H9 (cell line): ENCODE data around the gene FOXI1. TPM values are rescaled to one million over a fixed set of nuclear protein-coding genes. Genes with fewer than 3 reads are reported as not detected.

Experiments
- DNase-seq: peaks from one replicate; pipeline ENCODE4 v3.0.0-alpha.2; 2017
- H2AFZ ChIP-seq: one replicate; pipeline ENCODE4 v1.6.1; 2013; ENCODE audit warnings: mild to moderate bottlenecking, low read length, control low read depth, moderate library complexity
- H2AK5ac ChIP-seq: 2 replicates; pipeline ENCODE4 v1.6.1; 2013; ENCODE audit warnings: low read length, control low read depth, mixed read lengths; ENCODE audit not compliant: insufficient read length
- H2BK120ac ChIP-seq: one replicate; pipeline ENCODE4 v1.6.1; 2013; ENCODE audit warnings: low read depth, mild to moderate bottlenecking, low read length, control low read depth, inconsistent platforms; ENCODE audit not compliant: poor library complexity, severe bottlenecking
- H2BK12ac ChIP-seq: 2 replicates; pipeline ENCODE4 v1.6.1; 2013; ENCODE audit warnings: low read length, control low read depth, mixed read lengths, low read depth; ENCODE audit not compliant: insufficient read length
- H2BK15ac ChIP-seq: 2 replicates; pipeline ENCODE4 v1.6.1; 2013; ENCODE audit warnings: low read depth, low read length, control low read depth
- H2BK20ac ChIP-seq: one replicate; pipeline ENCODE4 v1.6.1; 2013; ENCODE audit warnings: low read depth, mild to moderate bottlenecking, low read length, control low read depth, inconsistent platforms; ENCODE audit not compliant: poor library complexity, severe bottlenecking
- H2BK5ac ChIP-seq: 2 replicates; pipeline ENCODE4 v1.6.1; 2013; ENCODE audit warnings: low read length, control low read depth, mixed read lengths; ENCODE audit not compliant: insufficient read length
- H3K14ac ChIP-seq: 2 replicates; pipeline ENCODE4 v1.6.1; 2013; ENCODE audit warnings: low read length, control low read depth; ENCODE audit not compliant: insufficient read depth
- H3K18ac ChIP-seq: 2 replicates; pipeline ENCODE4 v1.6.1; 2013; ENCODE audit warnings: low read depth, mild to moderate bottlenecking, mixed read lengths, low read length, control low read depth; ENCODE audit not compliant: insufficient read length
- H3K23ac ChIP-seq: 2 replicates; pipeline ENCODE4 v1.6.1; 2013; ENCODE audit warnings: low read length, control low read depth, mixed read lengths, low read depth; ENCODE audit not compliant: insufficient read length
- H3K23me2 ChIP-seq: 2 replicates; pipeline ENCODE4 v1.6.1; 2013; ENCODE audit warnings: low read depth, mild to moderate bottlenecking, mixed read lengths, low read length, control low read depth; ENCODE audit not compliant: insufficient read length, poor library complexity, severe bottlenecking
- H3K27ac ChIP-seq: 2 replicates; pipeline ENCODE4 v1.5.1; 2013; ENCODE audit warnings: low read length, control low read depth, mixed read lengths, low read depth; ENCODE audit not compliant: insufficient read length
- H3K27me3 ChIP-seq: 2 replicates; pipeline ENCODE4 v1.6.1; 2013; ENCODE audit warnings: low read length, control low read depth, inconsistent platforms; ENCODE audit not compliant: insufficient read depth
- H3K4ac ChIP-seq: 2 replicates; pipeline ENCODE4 v1.6.1; 2013; ENCODE audit warnings: low read depth, mild to moderate bottlenecking, control low read depth, inconsistent platforms, low read length, moderate library complexity
- H3K4me1 ChIP-seq: 2 replicates; pipeline ENCODE4 v1.6.1; 2013; ENCODE audit warnings: low read length, control low read depth, inconsistent platforms; ENCODE audit not compliant: insufficient read depth
- H3K4me2 ChIP-seq: 2 replicates; pipeline ENCODE4 v1.6.1; 2013; ENCODE audit warnings: low read length, control low read depth, mixed read lengths; ENCODE audit not compliant: insufficient read length, insufficient read depth
- H3K56ac ChIP-seq: 2 replicates; pipeline ENCODE4 v1.6.1; 2013; ENCODE audit warnings: low read depth, mild to moderate bottlenecking, mixed read lengths, low read length, control low read depth; ENCODE audit not compliant: insufficient read length
- H3K79me1 ChIP-seq: 2 replicates; pipeline ENCODE4 v1.6.1; 2013; ENCODE audit warnings: low read depth, mild to moderate bottlenecking, moderate library complexity, low read length, control low read depth, inconsistent platforms; ENCODE audit not compliant: insufficient read depth, poor library complexity, severe bottlenecking
- H3K79me2 ChIP-seq: 2 replicates; pipeline ENCODE4 v1.6.1; 2013; ENCODE audit warnings: low read length, control low read depth, inconsistent platforms; ENCODE audit not compliant: insufficient read depth
- H3K9ac ChIP-seq: 2 replicates; pipeline ENCODE4 v1.6.1; 2013; ENCODE audit warnings: low read length, control low read depth, mixed read lengths; ENCODE audit not compliant: insufficient read length; ENCODE audit errors: extremely low read depth
- H3K9me3 ChIP-seq: one replicate; pipeline ENCODE4 v1.6.1; 2013; ENCODE audit warnings: low read depth, low read length, inconsistent platforms; ENCODE audit not compliant: control insufficient read depth
- H3T11ph ChIP-seq: one replicate; pipeline ENCODE4 v1.6.1; 2013; ENCODE audit warnings: mild to moderate bottlenecking, low read length, control low read depth, inconsistent platforms
- H4K20me1 ChIP-seq: one replicate; pipeline ENCODE4 v1.6.1; 2013; ENCODE audit not compliant: control insufficient read depth, insufficient read length, insufficient read depth
- H4K5ac ChIP-seq: 2 replicates; pipeline ENCODE4 v1.6.1; 2013; ENCODE audit warnings: low read depth, mild to moderate bottlenecking, mixed read lengths, low read length, control low read depth; ENCODE audit not compliant: insufficient read length
- H4K8ac ChIP-seq: replicated peaks from 2 replicates; pipeline ENCODE4 v1.6.1; 2013; ENCODE audit warnings: low read length, control low read depth, mixed read lengths, low read depth; ENCODE audit not compliant: insufficient read length
- H4K91ac ChIP-seq: 2 replicates; pipeline ENCODE4 v1.6.1; 2013; ENCODE audit warnings: low read depth, mild to moderate bottlenecking, moderate library complexity, mixed read lengths, low read length, control low read depth; ENCODE audit not compliant: insufficient read length
- H3K27ac Mint-ChIP-seq, 3 experiments: 2 replicates in 2 of 3; 3 replicates in 1 of 3; pipeline ENCODE4 v1.8.0; 2020 to 2021; ENCODE audit warnings: mixed read lengths in 3 of 3, mild to moderate bottlenecking in 1 of 3, moderate library complexity in 1 of 3
- H3K27me3 Mint-ChIP-seq: 2 replicates; pipeline ENCODE4 v1.8.0; 2021; ENCODE audit warnings: low read depth, mild to moderate bottlenecking, moderate library complexity, mixed read lengths
- H3K36me3 Mint-ChIP-seq, 3 experiments: 2 replicates in 2 of 3; 3 replicates in 1 of 3; pipeline ENCODE4 v1.8.0; 2020 to 2021; ENCODE audit warnings: low read depth in 3 of 3, mixed read lengths in 3 of 3; ENCODE audit not compliant: insufficient read depth in 1 of 3
- H3K4me1 Mint-ChIP-seq, 2 experiments: 2 replicates each; pipeline ENCODE4 v1.8.0; 2020; ENCODE audit warnings: mixed read lengths in 2 of 2
- H3K4me3 Mint-ChIP-seq, 2 experiments: 2 replicates in 1 of 2; 3 replicates in 1 of 2; pipeline ENCODE4 v1.8.0; 2020 to 2021; ENCODE audit warnings: mild to moderate bottlenecking in 2 of 2, mixed read lengths in 2 of 2, moderate library complexity in 1 of 2
- H3K9me3 Mint-ChIP-seq, 2 experiments: 2 replicates in 1 of 2; 3 replicates in 1 of 2; pipeline ENCODE4 v1.8.0; 2020; ENCODE audit warnings: mild to moderate bottlenecking in 2 of 2, mixed read lengths in 2 of 2, moderate library complexity in 1 of 2
- CTCF ChIP-seq: fragments of 200-600 bp; sonication (generic); conservative IDR thresholded peaks from 3 replicates; pipeline ENCODE4 v1.8.0; 2021; ENCODE audit warnings: antibody characterized with exemption, mild to moderate bottlenecking
- WGBS: extraction: QIAGEN DNeasy Blood & Tissue Kit; methylation state at CpG from one replicate; pipeline ENCODE4 v1.1.7; 2013; ENCODE audit warnings: missing lambda C conversion rate, low lambda C conversion rate, mixed read lengths; ENCODE audit not compliant: insufficient read length; ENCODE audit errors: extremely low coverage; 5-methylcytosine and 5-hydroxymethylcytosine counted together
- total RNA-seq: library from RNA; stranded (reverse); gene quantifications from 2 replicates; pipeline ENCODE4 v1.2.1, GENCODE V29; 2021

FOXI1 gene
- total RNA-seq, 1 experiment from 2014 or later = not detected

GRCh38 chr5:170095646-170096045 lies 10.1 kb upstream of the FOXI1 start:
- Mint-ChIP-seq H3K9me3 (peaks cover 3 to 7% of the 10 kb centered on the region in 2 experiments; a peak in 4 of 5 replicates), H3K36me3 (no peaks in the 10 kb centered on the region), H3K4me3 (no peak overlapping the region), H3K4me1 (peaks cover 11 to 12% of the 10 kb centered on the region in 2 experiments), H3K27ac (no peak overlapping the region; a peak in 1 of 7 replicates), H3K27me3 (peaks cover 25% of the 10 kb centered on the region)
- WGBS = no CpG with 5 or more reads among the region's 1 CpG
- Histone ChIP-seq H4K20me1 (no peaks in the 10 kb centered on the region), H3K4me1 (no peaks in the 10 kb centered on the region), H3K9me3 (no peaks in the 10 kb centered on the region), H2BK5ac (no peak overlapping the region), H3K79me1 (no peaks in the 10 kb centered on the region), H3K23me2 (no peaks in the 10 kb centered on the region), H3K9ac (no peak overlapping the region), H2BK12ac (no peak overlapping the region), H3K56ac (no peak overlapping the region), H2AFZ (no peak overlapping the region), H3K79me2 (no peaks in the 10 kb centered on the region), H4K8ac (no peak overlapping the region), H2BK15ac (no peak overlapping the region), H3K4ac (no peak overlapping the region), H3K27ac (no peak overlapping the region), H3K14ac (no peak overlapping the region), H3K27me3 (no peaks in the 10 kb centered on the region), H2AK5ac (no peak overlapping the region), H3K4me2 (no peak overlapping the region), H4K5ac (no peak overlapping the region), H2BK120ac (no peak overlapping the region), H4K91ac (no peak overlapping the region), H3T11ph (no peak overlapping the region), H2BK20ac (no peak overlapping the region), H3K23ac (no peak overlapping the region), H3K18ac (no peak overlapping the region)
- no peak for TF ChIP-seq CTCF
- DNase-seq = no peak
